Globus pallidus (tissue), 1 donor: ENCODE data around the gene THBS3.

Experiments used
- DNase-seq: peaks from one replicate; pipeline ENCODE4 v3.0.0-alpha.2; 2015; ENCODE audit warnings: low spot score

THBS3 gene

DNA sequence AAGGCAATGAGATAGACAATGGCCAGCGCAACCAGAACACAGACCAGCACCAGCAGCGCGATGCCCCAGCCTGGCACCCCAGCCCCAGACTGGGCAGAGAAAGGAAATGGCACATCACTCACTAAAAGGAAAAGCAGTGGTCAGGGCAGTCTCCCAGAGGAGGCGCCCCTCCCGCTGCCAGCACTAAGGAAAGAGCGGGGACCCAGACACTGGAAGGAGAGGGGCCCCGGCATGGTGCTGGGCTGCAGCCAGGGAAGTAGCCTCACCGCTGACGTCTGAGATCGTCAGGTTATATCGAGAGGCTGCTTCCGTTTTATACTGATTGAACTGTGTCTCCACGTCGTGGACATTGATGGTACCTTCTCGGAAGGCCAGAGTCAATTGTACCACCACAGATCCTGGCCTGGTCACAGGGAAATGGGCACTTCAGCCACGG, 20.2 kb downstream of the THBS3 start:
- no peak for DNase-seq

DNA sequence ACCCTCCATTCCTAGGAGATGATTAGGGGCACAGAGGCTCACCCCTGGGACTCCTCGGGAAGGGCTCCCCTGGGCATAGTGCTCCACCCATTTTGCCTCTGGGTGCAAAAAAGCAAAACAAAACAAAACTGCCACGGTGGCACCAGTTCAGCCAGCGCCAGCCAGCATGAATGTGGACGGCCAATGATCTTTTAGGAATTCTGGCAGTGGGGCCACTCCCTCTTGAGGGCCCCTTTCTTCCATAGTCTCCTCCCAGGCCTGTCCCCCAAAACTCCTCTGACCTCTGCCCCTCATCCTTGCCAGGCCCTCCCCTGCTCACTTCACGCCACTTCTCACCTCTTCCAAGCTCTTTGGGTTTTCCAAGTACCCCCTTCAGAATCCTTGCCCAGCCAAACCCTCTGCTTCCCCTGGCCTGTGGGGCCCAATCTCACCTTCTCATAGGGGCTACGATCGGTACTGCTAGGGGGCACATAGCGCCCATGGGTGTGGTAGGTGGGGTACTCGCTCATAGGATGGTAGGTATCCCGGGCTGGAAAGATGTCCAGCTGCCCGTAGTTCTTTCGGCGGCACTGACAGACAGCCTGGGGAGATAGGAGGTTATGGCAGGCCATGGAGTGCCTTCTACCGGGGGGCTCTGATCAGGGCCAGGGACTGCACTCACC, 20.8 kb downstream of the THBS3 start:
- DNase-seq, result no peak

- no peak for DNase-seq
Observed at GRCh38 chr1:155186067-155186793, 21.5 kb downstream of the THBS3 start.

DNA sequence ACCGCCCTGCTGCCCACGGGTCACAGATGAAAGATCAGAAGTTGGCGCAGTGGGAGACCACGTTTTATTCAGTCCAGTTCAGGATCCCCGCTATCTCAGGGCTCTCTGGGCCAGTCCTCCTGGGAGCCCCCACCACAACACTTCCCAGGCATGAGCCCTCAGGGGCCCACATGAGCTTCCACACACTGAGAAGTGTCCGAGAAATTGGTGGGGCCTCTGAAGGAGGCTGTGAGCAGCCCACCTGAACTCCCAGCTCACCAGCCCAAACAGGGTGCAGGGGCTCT, 22.0 kb downstream of the THBS3 start:
- DNase-seq, result no peak

DNA sequence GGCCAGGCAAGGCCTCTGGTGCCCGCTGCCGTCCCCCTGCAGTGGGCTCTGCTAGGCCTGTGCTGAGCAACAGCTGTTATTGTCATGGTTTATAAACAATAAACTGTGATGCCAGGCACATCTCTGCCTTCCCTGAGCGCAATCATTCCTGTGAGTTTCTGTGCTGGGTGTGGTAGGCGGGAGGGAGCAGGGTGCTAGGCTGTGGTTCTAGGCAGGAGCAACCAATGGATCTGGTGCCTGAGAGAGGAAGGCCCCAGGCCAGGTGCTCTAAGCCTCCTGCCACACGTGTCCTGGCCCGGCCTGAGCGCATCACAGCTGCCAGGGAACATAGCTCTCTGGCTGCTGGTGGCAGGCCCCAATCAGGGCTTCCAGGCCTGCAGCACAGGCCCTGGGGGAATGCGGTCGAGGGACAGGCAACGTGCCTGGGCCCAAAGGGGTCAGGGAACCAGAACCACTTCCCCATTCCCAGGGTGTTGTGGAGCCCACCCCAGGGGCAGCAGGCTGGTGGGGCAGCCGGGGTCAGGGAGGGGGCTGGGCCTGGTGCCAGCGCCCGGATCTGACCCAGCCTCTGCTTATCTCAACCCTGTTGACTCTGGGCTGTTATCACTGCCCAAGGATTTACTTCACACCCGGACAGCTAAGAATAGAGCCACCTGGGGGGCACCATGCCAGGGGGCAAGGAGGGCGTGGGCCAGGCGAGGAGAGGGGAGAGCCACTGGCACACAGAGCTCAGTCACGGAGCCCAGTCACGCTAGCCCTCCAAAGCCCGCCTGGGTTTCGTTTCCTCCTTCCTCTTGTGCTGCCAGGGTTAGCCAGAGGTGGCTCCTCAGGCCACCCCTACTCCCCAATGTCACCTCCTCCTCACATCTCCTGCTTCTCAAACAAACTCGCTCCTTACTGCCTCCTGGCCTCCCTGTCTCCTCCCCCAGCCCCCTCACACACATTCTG, 22.6 kb downstream of the THBS3 start:
- no peak for DNase-seq

DNA sequence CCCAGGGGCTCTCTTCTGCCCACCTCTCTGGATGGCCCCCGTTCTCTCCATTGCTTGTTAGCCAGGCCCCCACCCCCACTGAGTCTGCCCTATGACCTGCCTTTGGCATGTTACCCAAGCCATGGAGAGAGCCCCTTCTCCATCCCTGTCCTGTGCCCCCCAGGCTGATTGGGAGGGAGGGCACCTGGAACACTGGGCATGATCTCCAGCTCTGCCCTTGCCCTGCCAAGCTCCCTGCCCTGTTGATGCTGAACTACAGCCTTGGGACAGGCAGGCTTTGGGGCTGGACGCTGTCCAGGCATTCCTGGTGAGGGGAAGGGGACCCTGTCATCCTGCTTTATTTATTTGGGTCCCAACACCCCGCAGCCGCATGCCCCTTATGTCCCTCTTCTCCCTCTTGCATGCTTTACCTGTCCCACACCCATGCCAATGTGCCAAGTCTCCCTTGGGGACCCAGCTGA, 23.3 kb downstream of the THBS3 start:
- no peak for DNase-seq

DNA sequence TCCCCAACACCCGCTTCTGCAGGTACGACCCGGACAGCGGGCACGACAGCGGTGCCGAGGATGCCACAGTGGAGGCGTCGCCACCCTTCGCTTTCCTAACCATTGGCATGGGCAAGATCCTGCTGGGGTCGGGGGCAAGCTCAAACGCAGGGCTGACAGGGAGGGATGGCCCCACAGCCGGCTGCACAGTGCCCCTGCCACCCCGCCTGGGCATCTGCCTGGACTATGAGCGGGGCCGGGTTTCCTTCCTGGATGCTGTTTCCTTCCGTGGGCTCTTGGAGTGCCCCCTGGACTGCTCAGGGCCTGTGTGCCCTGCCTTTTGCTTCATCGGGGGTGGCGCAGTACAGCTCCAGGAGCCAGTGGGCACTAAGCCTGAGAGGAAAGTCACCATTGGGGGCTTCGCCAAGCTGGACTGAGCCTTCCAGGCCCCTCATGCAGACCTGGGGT, 23.9 kb downstream of the THBS3 start:
- no peak for DNase-seq

DNA sequence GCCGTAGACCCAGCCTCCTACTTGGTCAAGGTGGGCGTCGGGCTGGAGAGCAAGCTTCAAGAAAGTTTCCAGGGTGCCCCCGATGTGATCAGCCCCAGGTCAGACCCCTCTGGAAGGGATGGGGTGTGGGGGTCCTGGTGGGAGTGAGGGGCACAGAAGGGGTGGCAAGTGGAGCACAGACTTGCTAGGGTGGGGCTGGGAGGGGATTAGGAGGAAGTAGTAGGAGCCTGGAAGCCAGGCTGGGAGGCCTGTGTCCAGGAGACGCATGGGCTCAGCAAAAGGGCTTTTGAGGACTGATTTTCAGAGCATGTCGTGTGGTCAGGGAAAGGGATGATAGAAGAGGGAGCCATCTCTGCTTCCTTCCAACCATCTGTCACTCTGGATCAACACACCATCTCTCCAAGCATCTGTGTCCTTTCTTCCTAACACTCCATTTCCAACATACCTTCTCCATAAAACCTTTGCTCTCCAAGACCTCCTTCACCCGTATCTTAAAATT, 25.6 kb downstream of the THBS3 start:
- DNase-seq, result no peak

GRCh38 chr1:155181371-155182051, 26.2 kb downstream of the THBS3 start:
- DNase-seq, result no peak

- no peak for DNase-seq
Observed at GRCh38 chr1:155179112-155180031, 28.3 kb downstream of the THBS3 start.

DNA sequence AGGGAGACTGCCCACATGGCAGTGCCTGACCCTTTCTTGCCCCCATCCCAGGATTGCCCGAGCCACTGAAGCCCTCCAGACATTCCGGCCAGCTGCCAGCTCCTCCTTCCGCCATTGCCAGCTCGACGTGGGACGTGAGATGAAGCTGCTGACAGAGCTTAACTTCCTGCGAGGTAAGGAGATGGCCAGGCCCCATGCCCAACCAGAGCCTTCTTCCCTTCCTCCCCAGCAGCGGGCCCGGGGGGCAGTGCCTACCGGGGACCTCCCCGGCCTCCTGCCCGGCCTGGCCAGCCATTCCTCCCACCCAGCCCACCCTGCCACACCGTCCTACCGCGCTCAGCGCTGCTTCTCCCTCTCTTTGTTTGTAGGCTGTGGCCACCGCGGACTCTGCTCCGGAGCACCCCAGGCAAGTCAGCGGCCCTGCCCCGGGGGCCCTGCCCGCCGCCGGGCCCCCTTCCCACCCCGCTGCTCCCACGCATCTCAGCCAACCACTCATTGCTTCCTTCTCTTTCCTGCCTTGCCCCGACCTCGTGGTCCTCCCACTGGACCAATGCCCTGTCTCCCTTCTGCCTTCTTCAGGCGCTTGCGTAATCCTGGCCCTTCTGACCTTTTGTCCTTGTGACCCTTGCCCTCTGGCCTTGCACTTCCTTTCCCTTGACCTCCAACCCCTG, 29.1 kb downstream of the THBS3 start:
- no peak for DNase-seq

DNA sequence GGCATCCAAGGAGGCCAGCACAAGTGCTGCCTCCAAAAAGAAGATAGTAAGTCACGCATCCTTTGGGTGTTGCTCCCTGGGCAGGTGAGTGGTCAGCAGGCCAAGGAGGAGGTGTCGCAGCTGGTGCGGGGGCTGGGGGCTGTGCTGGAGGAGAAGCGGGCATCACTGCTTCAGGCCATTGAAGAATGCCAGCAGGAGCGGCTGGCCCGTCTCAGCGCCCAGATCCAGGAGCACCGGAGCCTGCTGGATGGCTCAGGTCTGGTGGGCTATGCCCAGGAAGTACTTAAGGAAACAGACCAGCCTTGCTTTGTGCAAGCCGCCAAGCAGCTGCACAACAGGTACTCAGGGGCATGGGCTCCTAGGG, 29.8 kb downstream of the THBS3 start:
- no peak for DNase-seq

GRCh38 chr1:155177192-155177917, 30.3 kb downstream of the THBS3 start:
- no peak for DNase-seq

DNA sequence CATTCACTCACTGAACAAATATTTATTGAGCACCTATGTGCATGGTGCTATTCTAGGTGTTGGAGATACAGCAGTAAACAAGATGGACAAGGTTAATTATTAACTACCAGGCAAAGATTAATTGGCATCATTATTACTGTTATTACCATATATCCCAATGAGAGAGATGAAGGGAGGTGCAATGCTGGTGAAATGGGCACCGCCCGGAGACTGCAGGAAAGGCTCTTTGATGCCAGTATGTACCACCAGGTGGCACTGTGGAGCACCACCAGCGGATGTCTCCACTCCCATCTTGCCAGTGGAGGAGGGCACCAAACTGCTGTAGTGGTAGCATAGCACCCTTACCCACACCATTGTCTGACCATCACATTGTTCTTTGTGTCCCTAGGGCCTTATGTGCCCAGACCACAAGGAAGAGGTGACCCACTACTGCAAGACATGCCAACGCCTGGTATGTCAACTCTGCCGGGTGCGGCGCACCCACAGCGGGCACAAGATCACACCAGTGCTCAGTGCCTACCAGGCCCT, 31.1 kb downstream of the THBS3 start:
- peak; percentile 74 for DNase-seq

DNA sequence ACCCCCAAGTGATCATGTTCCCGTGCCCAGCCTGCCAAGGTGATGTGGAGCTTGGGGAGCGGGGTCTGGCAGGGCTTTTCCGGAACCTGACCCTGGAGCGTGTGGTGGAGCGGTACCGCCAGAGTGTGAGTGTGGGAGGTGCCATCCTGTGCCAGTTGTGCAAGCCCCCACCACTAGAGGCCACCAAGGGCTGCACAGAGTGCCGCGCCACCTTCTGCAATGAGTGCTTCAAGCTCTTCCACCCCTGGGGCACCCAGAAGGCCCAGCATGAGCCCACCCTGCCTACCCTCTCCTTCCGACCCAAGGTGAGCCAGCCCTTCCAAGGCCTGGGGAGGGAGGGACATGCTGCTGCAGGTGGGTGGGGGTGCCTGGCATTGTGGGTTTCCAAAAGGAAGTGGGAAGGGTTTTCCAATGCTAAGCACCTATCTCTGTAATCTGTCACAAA, 31.7 kb downstream of the THBS3 start:
- no peak for DNase-seq

DNA sequence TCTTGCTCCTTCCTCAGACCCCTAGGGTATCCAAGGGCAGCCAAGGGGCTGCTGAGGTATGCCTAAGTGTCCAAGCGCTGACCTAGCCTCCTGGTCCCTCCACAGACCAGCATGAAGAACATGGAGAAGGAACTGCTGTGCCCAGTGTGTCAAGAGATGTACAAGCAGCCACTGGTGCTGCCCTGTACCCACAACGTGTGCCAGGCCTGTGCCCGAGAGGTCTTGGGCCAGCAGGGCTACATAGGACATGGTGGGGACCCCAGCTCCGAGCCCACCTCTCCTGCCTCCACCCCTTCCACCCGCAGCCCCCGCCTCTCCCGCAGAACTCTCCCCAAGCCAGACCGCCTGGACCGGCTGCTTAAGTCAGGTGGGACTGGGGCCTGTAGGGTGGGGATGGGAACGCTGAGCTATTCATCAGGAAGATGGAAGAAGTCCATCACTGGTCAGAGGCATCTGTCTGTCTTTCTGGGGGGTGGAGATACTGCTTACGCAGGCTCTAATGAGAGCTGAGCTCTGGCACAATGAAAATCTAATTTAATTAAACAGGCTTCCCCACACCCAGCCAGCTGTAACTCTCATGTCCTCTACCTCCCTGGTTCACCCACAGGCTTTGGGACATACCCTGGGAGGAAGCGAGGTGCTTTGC, 32.3 kb downstream of the THBS3 start:
- DNase-seq, result no peak

- DNase-seq, result no peak
Observed at GRCh38 chr1:155174324-155175280, 33.1 kb downstream of the THBS3 start.
